Measurements from ENCODE around the gene SESN1. TPM values are rescaled to one million over a fixed set of nuclear protein-coding genes. Genes with fewer than 3 reads are reported as not detected.
"Not testable (repeated sequence)": the region's sequence is repeated elsewhere in the genome, so short reads cannot be mapped to it uniquely, and the experiment has no call there.

SESN1 gene
- total RNA-seq, 1 donor from 2014 or later, result 40.9 TPM

- DNase-seq (ENCODE audit: low spot score), result peak; percentile 97
Measured at GRCh38 chr6:109095036-109095834, 589 bp upstream of the SESN1 start, which contains the start of gene CEP57L1. Gene CEP57L1 (plus strand): TSS chr6:109095507. CDS start chr6:109145222, 49,715 bp downstream.

GRCh38 chr6:109093732-109094415, 772 bp downstream of the SESN1 start:
- DNase-seq (ENCODE audit: low spot score), result no peak

DNA sequence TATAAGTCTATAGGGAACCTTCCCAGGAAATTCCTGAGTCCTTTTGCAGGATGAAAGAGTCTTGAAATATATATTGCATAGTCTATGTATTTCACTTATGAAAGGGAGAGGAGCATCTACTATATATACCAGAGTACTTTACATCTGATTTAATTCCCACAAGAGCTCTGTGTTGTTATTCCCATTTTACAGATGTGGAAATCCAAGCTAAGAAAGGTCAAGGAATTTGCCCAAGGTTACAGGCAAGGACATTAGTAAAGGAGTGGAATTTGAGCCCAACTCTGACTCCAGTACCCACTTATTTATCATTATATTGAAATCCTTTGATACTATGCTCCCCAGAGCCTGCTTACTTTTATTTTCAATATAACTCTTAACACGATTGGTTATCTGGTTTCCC, 2.6 kb downstream of the SESN1 start:
- no peak for DNase-seq (ENCODE audit: low spot score)

GRCh38 chr6:109091314-109092024, 3.2 kb downstream of the SESN1 start:
- DNase-seq (ENCODE audit: low spot score), result no peak

DNA sequence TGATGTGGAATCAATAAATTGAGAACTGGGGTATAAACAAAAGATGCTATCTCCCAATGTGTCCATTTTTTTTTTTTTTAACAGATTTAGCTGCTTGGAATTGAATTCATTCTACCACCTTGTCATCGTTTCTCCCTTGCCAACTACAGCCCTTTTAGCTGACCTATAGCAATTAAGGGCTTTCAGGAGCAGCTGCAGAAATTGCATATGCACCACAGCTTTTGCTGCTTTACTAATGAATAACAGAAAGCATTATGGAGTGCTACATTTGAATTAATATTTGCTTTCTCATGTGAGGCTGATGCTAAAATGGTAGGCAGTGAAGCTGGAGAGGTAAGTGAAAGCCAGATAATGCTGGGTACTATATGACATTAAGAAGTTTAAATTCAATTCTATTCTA, 5.7 kb downstream of the SESN1 start:
- DNase-seq (ENCODE audit: low spot score), result no peak

DNA sequence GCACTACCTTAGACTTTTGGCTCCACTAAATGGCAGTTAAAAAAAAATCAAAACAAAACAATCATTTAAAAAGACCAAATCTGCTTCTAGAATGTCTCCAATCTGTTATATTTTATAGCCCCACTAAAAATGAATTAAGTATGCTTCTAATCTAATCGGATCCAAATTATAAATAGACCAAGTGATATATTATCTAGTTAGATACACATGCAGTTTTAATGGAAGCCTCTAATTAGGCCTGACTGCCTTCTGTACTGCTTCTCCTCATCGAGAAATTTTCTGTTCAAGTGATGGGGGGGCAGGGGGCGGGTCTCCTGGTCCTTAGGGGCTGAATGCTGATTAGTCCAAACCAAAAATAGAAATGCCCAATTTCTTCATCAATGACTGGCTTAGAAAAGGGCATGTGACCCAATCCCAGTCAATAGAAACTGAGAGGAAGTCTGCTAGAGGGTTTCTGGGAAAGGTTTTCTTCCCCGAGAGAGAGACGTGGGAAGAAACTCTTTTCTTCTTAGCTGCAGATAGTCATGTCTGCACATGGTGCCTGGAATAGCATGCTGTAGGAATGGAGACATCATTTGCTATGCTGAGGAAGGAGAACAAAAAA, 6.9 kb downstream of the SESN1 start:
- DNase-seq (ENCODE audit: low spot score), result no peak

- not testable (repeated sequence) for DNase-seq (ENCODE audit: low spot score)
Measured at GRCh38 chr6:109084146-109084545, 10.5 kb downstream of the SESN1 start.

GRCh38 chr6:109083657-109084056, 11.0 kb downstream of the SESN1 start:
- DNase-seq (ENCODE audit: low spot score), result no peak

DNA sequence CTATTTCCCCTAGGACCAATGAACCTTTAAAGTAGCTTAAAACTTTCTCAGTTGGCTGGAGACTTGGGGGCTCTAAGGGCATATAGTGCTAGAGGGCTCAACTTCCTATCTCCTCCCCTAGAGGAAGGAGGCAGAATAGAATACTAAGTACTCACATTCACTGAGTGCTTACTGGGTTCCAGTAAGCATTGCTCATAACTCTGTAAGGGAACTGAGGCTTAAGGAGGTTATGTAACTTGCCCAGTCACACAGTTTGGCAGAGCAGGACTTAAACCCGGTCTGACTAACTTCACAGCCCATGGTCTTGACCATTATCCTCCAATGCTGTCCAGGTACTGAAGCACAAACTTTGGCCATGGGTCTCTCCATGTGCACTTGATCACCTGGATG, 12.5 kb downstream of the SESN1 start:
- DNase-seq (ENCODE audit: low spot score), result no peak

DNA sequence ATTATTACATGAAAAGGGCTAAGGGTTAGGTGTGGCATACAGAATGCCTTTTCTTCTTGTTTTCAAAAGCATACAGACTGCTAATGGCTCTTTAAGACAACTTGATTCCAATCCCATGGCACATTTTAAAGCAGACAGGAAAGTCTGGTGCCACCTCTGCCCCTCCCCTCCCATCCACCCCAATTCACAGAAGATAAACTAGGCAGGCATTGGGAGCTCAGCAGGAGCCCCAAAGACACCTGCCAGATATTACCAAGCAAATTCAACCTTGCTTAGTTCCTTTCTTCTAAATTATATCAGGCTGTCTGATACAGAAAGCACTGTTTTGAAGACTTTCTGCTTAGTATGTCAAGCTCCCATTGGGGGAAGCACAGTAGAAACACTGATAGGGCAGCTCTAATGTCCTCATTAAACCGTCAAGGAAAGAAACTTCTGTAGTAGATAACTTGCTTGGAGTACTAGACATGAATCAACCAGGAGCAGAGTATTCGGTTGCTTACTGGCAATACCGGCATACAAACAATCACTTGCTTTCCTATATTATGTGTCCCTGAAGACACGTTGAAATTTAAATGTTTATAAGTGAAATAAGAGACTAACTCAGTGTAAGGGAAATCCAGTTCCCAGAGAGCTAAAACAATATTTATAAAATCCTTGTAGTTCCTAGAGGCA, 13.0 kb downstream of the SESN1 start:
- DNase-seq (ENCODE audit: low spot score), result no peak

DNA sequence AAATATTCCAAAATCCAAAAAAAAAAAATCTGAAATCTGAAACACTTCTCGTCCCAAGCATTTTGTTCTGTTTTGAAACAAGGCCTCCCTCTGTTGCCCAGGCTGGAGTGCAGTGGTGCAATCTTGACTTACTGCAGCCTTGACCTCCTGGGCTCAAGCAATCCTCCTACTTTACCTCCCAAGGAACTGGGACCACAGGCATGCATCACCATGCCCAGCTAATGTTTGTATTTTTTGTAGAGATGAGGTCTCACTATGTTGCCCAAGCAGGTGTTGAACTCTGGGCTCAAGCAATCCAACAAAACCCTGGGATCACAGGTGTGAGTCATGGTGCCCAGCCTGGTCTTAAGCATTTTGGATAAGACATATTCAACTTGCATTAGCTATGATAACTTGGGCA, 13.6 kb downstream of the SESN1 start:
- DNase-seq (ENCODE audit: low spot score), result no peak

- no peak for DNase-seq (ENCODE audit: low spot score)
Measured at GRCh38 chr6:109079981-109080380, 14.7 kb downstream of the SESN1 start.

DNA sequence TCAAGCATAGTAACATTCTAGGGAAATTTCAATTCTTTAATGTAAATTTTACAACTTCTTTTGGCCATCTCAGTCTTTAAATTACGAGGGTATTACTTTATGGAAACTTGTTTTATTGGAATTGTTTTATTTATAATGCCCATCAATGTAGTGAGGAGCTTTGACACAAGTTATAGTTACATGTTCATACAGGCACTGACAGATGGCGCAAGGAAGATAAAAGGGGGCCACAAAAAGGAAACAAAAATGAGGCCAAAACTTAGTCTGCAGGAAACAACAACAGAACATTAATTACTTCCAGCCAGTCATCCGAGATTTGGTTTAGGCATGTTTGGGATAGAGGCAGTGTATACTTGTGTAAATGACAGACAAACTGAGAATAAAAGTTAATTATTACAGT, 18.3 kb downstream of the SESN1 start:
- DNase-seq (ENCODE audit: low spot score), result no peak

GRCh38 chr6:109075934-109076333, 18.7 kb downstream of the SESN1 start:
- no peak for DNase-seq (ENCODE audit: low spot score)

DNA sequence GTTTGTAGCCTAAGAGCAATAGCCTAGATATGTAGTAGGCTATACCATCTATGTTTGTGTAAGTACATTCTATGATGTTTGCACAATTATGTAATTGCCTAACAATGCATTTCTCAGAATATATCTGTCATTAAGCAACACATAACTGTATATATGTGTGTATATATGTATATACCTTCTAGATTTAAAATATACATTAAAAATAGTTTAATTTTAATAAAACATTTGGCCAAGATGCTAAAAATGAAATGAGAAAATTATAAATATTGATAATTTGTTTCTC, 20.6 kb downstream of the SESN1 start:
- no peak for DNase-seq (ENCODE audit: low spot score)

GRCh38 chr6:109073344-109074132, 21.1 kb downstream of the SESN1 start:
- DNase-seq (ENCODE audit: low spot score), result no peak

DNA sequence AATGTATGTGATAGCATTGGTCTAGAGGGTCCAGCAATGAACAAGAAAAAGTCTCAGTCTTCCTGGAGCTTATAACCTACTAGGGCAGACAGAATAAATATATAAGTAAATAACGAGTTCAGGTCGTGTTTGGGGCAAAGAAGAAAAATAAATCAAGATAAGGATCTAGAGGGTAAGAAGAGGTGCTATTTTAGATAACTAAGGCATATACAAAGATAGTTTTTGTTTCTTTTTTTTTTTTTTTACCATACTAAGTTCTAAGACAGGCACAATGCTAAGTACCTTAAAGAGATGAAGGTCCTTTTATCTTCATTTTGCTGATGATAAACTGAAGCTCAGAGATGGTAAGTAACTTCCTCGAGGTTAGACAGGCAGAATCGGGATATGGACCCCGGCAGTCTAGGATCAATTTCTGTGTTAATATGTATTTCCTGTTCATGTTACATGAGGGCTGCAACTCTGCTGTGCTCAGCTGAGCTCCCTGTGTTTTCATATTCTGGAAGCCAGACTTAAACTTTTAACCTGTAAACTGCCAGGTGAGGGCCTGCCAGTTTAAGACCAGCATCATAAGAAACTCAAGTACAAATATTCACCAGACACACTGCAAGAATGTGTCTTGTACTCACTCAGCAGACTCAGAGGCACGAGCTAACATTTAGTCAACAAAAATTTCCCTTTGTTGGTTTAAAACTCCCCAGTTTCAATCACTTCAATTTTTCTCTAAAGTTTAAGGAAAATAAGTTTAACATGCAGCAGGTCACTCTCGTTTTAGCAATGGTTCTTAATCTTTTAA, 23.3 kb downstream of the SESN1 start:
- DNase-seq (ENCODE audit: low spot score), result no peak

- no peak for DNase-seq (ENCODE audit: low spot score)
Measured at GRCh38 chr6:109069746-109070145, 24.9 kb downstream of the SESN1 start.

- DNase-seq (ENCODE audit: low spot score), result no peak
Measured at GRCh38 chr6:109062767-109063352, 31.8 kb downstream of the SESN1 start.

- no peak for DNase-seq (ENCODE audit: low spot score)
Measured at GRCh38 chr6:109062216-109062615, 32.4 kb downstream of the SESN1 start.
